HG02798 (cell line): ENCODE measurements around the gene MOCS1.
"Not testable (repeated sequence)": the region's sequence is repeated elsewhere in the genome, so short reads cannot be mapped to it uniquely, and the experiment has no call there.

Experiments used
- ATAC-seq: cut with Tn5 transposase; IDR thresholded peaks from one replicate; pipeline ENCODE4 v1.9.1; 2021; ENCODE audit warnings: mild to moderate bottlenecking; ENCODE audit not compliant: unreplicated experiment, poor library complexity

The MOCS1 gene

GRCh38 chr6:39934131-39934757 lies at the start of gene MOCS1:
Gene MOCS1, minus strand, starts transcription at chr6:39934462. Its CDS starts 45 bp downstream, at chr6:39934417.
- no peak for ATAC-seq

- no peak for ATAC-seq
These were observed 49.8 kb upstream of the MOCS1 start for GRCh38 chr6:39984051-39984450.

GRCh38 chr6:39983193-39983592 lies 48.9 kb upstream of the MOCS1 start:
- no peak for ATAC-seq

GRCh38 chr6:39982720-39983119 lies 48.5 kb upstream of the MOCS1 start:
- ATAC-seq: no peak

GRCh38 chr6:39980839-39981580 lies 46.7 kb upstream of the MOCS1 start:
- ATAC-seq: no peak

GRCh38 chr6:39979461-39980328 lies 45.4 kb upstream of the MOCS1 start:
- no peak for ATAC-seq

- ATAC-seq: no peak
These were observed 44.0 kb upstream of the MOCS1 start for GRCh38 chr6:39978240-39978639.

GRCh38 chr6:39973661-39974060 lies 39.4 kb upstream of the MOCS1 start:
- no peak for ATAC-seq

GRCh38 chr6:39972717-39973116 lies 38.5 kb upstream of the MOCS1 start:
- not testable (repeated sequence) for ATAC-seq

GRCh38 chr6:39971131-39971530 lies 36.9 kb upstream of the MOCS1 start:
- ATAC-seq: not testable (repeated sequence)

GRCh38 chr6:39965751-39966150 lies 31.5 kb upstream of the MOCS1 start:
- ATAC-seq: no peak

- ATAC-seq: no peak
These were observed 30.3 kb upstream of the MOCS1 start for GRCh38 chr6:39964530-39964929.

- no peak for ATAC-seq
These were observed 29.8 kb upstream of the MOCS1 start for GRCh38 chr6:39964094-39964493.

- ATAC-seq: no peak
These were observed 28.6 kb upstream of the MOCS1 start for GRCh38 chr6:39962831-39963230.

GRCh38 chr6:39961178-39961577 lies 26.9 kb upstream of the MOCS1 start:
- ATAC-seq: no peak

- no peak for ATAC-seq
These were observed 24.7 kb upstream of the MOCS1 start for GRCh38 chr6:39958947-39959346.

GRCh38 chr6:39956936-39957335 lies 22.7 kb upstream of the MOCS1 start:
- ATAC-seq: no peak

- ATAC-seq: no peak
These were observed 18.9 kb upstream of the MOCS1 start for GRCh38 chr6:39953076-39953618.

- no peak for ATAC-seq
These were observed 17.9 kb upstream of the MOCS1 start for GRCh38 chr6:39952167-39952566.

GRCh38 chr6:39951716-39952115 lies 17.5 kb upstream of the MOCS1 start:
- ATAC-seq: no peak

GRCh38 chr6:39951191-39951590 lies 16.9 kb upstream of the MOCS1 start:
- no peak for ATAC-seq
